T-cell (primary cell): Measurements from ENCODE around the gene EYA2. TPM values are rescaled to one million over a fixed set of nuclear protein-coding genes. Genes with fewer than 3 reads are reported as not detected.

Experiments
- ATAC-seq, 4 experiments: fragments of 200-7000 bp in 3 of 4; fragments of 150-1000 bp in 1 of 4; cut with Tn5 transposase; replicated peaks in 1 of 4; 1 replicate in 3 of 4; 2 replicates in 1 of 4; pipeline ENCODE4 v1.10.0; 2021; ENCODE audit warnings: moderate library complexity in 3 of 4, mild to moderate bottlenecking in 2 of 4, moderate number of reproducible peaks in 1 of 4
- CTCF ChIA-PET, 2 donors: fragments of 300-600 bp; sonication (Branson Sonifier 250); formaldehyde crosslinking; loops; one replicate each; lab custom pipeline; 2022; ENCODE audit warnings: antibody characterized with exemption in 2 of 2; lab: Charles Lee
- POLR2A ChIA-PET, 2 donors: fragments of 300-600 bp; sonication (Branson Sonifier 250); formaldehyde crosslinking; loops; one replicate each; lab custom pipeline; 2022; ENCODE audit warnings: antibody characterized with exemption in 2 of 2; lab: Charles Lee
- DNase-seq, 35 experiments: peaks; one replicate each; pipeline versions ENCODE4 v3.0.0 to v3.0.0-alpha.2; 2013 to 2023
- H3K27ac ChIP-seq: one replicate; pipeline ENCODE4 v1.5.1; 2013; ENCODE audit warnings: low read length
- H3K27me3 ChIP-seq, 2 experiments: replicated peaks in 1 of 2; 1 replicate in 1 of 2; 2 replicates in 1 of 2; pipeline versions ENCODE4 v1.6.1 to v1.7.0; 2013; ENCODE audit warnings: low read length in 1 of 2, mixed read lengths in 1 of 2; ENCODE audit not compliant: control insufficient read depth in 2 of 2, insufficient read depth in 2 of 2; ENCODE audit errors: extremely low read depth in 1 of 2
- H3K36me3 ChIP-seq, 2 donors: 1 replicate in 1 of 2; 2 replicates in 1 of 2; pipeline versions ENCODE4 v1.6.1 to v1.7.0; 2013; ENCODE audit warnings: low read length in 1 of 2; ENCODE audit not compliant: control insufficient read depth in 2 of 2, insufficient read depth in 1 of 2; ENCODE audit errors: extremely low read depth in 1 of 2
- H3K4me1 ChIP-seq, 2 experiments: 1 replicate in 1 of 2; 2 replicates in 1 of 2; pipeline versions ENCODE4 v1.6.1 to v1.7.0; 2013; ENCODE audit warnings: low read length in 2 of 2, mixed read lengths in 1 of 2; ENCODE audit not compliant: insufficient read depth in 2 of 2, control insufficient read depth in 1 of 2; ENCODE audit errors: extremely low read depth in 1 of 2
- H3K4me3 ChIP-seq, 2 donors: 1 replicate in 1 of 2; 2 replicates in 1 of 2; pipeline versions ENCODE4 v1.5.1 to v1.7.0; 2013; ENCODE audit warnings: mild to moderate bottlenecking in 2 of 2, low read length in 1 of 2, moderate library complexity in 1 of 2; ENCODE audit not compliant: control insufficient read depth in 1 of 2; ENCODE audit errors: extremely low read depth in 1 of 2
- H3K9me3 ChIP-seq: 2 replicates; pipeline ENCODE4 v1.7.0; 2013
- H3K27ac Mint-ChIP-seq, 2 donors: one replicate each; pipeline ENCODE4 v1.8.0; 2020 to 2021; ENCODE audit warnings: mild to moderate bottlenecking in 2 of 2, mixed read lengths in 2 of 2
- H3K27me3 Mint-ChIP-seq, 2 donors: one replicate each; pipeline ENCODE4 v1.8.0; 2021 to 2022; ENCODE audit warnings: mixed read lengths in 2 of 2
- H3K36me3 Mint-ChIP-seq: one replicate; pipeline ENCODE4 v1.8.0; 2021; ENCODE audit warnings: mixed read lengths
- H3K4me1 Mint-ChIP-seq, 3 donors: one replicate each; pipeline ENCODE4 v1.8.0; 2020 to 2022; ENCODE audit warnings: mixed read lengths in 3 of 3, mild to moderate bottlenecking in 1 of 3
- H3K4me3 Mint-ChIP-seq, 3 donors: one replicate each; pipeline ENCODE4 v1.8.0; 2020 to 2022; ENCODE audit warnings: mild to moderate bottlenecking in 3 of 3, mixed read lengths in 3 of 3, moderate library complexity in 3 of 3
- H3K9me3 Mint-ChIP-seq, 3 donors: one replicate each; pipeline ENCODE4 v1.8.0; 2020 to 2022; ENCODE audit warnings: mixed read lengths in 3 of 3
- WGBS: methylation state at CpG from one replicate; pipeline ENCODE4 v1.1.5; 2013; ENCODE audit warnings: missing lambda C conversion rate; ENCODE audit not compliant: insufficient coverage; 5-methylcytosine and 5-hydroxymethylcytosine counted together
- total RNA-seq, 35 experiments: library from RNA in 6 of 35; stranded (reverse) in 6 of 35; fragments of 120-200 nt in 1 of 35; gene quantifications; one replicate each; pipeline versions ENCODE4 v1.2.1 to v1.2.4 and lab custom pipeline; 2013 to 2026

Gene EYA2
- total RNA-seq, 5 donors from 2014 or later (not counting 1 experiment from before 2014, with no cell fraction given): not detected

DNA sequence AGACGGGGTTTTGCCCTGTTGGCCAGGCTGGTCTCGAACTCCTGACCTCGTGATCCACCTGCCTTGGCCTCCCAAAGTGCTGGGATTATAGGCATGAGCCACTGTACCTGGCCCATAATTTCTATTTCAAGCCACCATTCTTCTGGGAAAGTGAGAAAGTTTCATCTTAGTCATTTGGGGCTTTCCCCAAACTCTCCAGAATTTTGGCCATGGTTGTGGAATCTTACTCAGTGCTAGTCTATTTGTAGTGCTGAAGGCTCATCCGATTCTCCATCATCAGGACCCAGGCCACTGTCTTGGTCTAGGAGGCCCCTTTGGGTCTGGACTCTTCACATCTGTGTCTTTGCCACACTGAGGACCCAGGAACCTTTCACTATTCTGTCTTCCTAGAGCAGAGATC is 164.9 kb downstream of the EYA2 start:
- no peak overlapping the region for H3K27ac ChIP-seq
- CTCF ChIA-PET: no interaction called here
- POLR2A ChIA-PET: no interaction called here
- Mint-ChIP-seq H3K9me3 (no peaks in the 10 kb centered on the region), H3K27ac (no peak overlapping the region), H3K4me3 (no peak overlapping the region), H3K27me3 (peaks cover 16 to 20% of the 10 kb centered on the region in 2 donors), H3K36me3 (no peaks in the 10 kb centered on the region), H3K4me1 (no peaks in the 10 kb centered on the region)
- DNase-seq (no peak), ATAC-seq (no peak)
- peaks cover 0 to 24% of the 10 kb centered on the region in 2 experiments for H3K27me3 ChIP-seq
- no peaks in the 10 kb centered on the region for H3K9me3 ChIP-seq
- no peaks in the 10 kb centered on the region for H3K4me1 ChIP-seq
- no peak overlapping the region for H3K4me3 ChIP-seq
- no CpG with 5 or more reads among the region's 4 CpGs for WGBS
- H3K36me3 ChIP-seq: no peaks in the 10 kb centered on the region

DNA sequence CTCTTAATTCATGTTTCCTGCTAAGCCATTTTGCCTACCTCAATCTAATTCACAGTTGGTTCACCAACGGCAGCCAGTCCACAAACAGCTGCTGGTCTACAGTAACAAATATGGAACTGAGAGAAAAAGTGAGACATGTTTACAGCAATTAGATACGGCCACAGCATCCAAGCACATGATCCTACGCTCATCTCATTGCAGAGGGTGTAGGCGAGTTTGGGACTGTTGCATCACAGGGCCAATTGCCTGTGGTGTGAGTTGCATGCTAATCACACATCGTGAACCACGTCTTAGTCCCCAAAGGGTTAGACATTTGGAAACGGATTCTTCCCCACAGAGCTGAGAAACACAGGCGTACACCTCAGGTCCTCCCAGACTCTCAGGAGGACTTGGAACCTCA is 166.9 kb downstream of the EYA2 start:
- CTCF ChIA-PET: no interaction called here
- no peaks in the 10 kb centered on the region for H3K4me1 Mint-ChIP-seq
- Histone ChIP-seq H3K4me3 (no peak overlapping the region), H3K9me3 (no peaks in the 10 kb centered on the region), H3K27me3 (peaks cover 0 to 22% of the 10 kb centered on the region in 2 experiments), H3K4me1 (no peaks in the 10 kb centered on the region), H3K36me3 (no peaks in the 10 kb centered on the region), H3K27ac (no peak overlapping the region)
- 90% methylated on average over 7 of the region's 8 CpGs for WGBS
- no peak overlapping the region for H3K4me3 Mint-ChIP-seq
- H3K36me3 Mint-ChIP-seq: no peaks in the 10 kb centered on the region
- ATAC-seq (no peak), DNase-seq (no peak)
- H3K27me3 Mint-ChIP-seq: peaks cover 20% of the 10 kb centered on the region in 2 donors
- no peaks in the 10 kb centered on the region for H3K9me3 Mint-ChIP-seq
- H3K27ac Mint-ChIP-seq: no peak overlapping the region
- POLR2A ChIA-PET: no interaction called here

DNA sequence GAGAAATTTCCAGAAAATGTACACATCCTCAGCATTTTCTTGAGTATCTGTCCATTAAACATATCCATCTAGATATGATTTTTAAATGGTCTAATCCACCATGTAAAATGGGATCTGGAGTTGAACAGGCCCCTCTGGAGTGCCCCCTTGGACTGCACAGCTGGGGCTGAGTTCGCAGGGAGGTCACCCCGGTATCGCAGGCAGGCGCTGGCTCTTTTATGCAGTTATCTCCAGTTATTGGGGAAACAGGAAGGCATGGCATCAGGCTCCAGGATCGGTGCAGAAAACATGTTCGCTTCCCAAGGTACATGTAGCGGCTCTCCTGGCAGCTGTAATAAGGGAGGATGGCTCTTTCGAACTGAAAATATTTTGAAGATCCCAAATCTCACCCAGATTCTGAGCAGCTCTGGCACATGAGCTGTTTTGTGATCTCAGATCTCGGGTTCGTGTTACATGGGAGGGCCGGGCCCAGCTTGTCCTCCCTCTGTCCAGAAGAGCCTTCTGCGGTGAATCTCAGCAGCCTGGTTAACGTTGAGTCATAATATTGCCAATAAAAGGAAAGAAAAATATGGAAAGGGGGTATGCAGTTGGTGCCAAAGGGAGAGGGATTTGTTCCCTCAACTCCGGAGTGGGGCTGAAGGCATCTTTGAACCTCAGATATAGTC is 167.7 kb downstream of the EYA2 start:
- H3K4me1 ChIP-seq: no peaks in the 10 kb centered on the region
- H3K4me3 ChIP-seq: no peak overlapping the region
- H3K27me3 ChIP-seq: peaks cover 0 to 22% of the 10 kb centered on the region in 2 experiments
- no peak for ATAC-seq
- ChIA-PET POLR2A (no interaction called here), CTCF (no interaction called here)
- Mint-ChIP-seq H3K4me3 (no peak overlapping the region), H3K4me1 (no peaks in the 10 kb centered on the region), H3K27me3 (peaks cover 13 to 20% of the 10 kb centered on the region in 2 donors), H3K9me3 (no peaks in the 10 kb centered on the region), H3K36me3 (no peaks in the 10 kb centered on the region), H3K27ac (no peak overlapping the region)
- no peaks in the 10 kb centered on the region for H3K36me3 ChIP-seq
- 79% methylated on average over 7 of the region's 14 CpGs for WGBS
- DNase-seq: no peak
- no peak overlapping the region for H3K27ac ChIP-seq
- H3K9me3 ChIP-seq: no peaks in the 10 kb centered on the region

DNA sequence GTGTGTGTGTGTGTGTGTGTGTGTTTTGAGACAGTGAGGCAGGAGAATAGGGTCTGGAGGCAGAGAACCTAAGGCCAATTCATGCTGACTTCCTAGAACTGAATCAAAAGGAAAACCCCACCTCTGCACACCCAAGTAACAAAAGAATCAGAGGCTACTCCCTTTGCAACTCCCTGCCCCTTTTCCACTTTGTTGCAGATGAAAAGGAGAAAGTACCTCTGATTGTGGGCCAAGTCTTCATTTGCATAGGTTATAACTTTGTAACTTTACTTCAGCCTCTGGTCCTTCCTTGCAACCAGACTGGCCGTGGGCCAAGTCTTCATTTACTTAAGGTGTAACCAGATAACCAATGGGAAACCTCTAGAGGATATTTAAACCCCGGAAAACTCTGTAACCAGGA is 168.8 kb downstream of the EYA2 start:
- peaks cover 8 to 16% of the 10 kb centered on the region in 2 donors for H3K27me3 Mint-ChIP-seq
- no peaks in the 10 kb centered on the region for H3K4me1 Mint-ChIP-seq
- CTCF ChIA-PET: no interaction called here
- peaks cover 0 to 15% of the 10 kb centered on the region in 2 experiments for H3K27me3 ChIP-seq
- no peaks in the 10 kb centered on the region for H3K36me3 ChIP-seq
- H3K27ac ChIP-seq: no peak overlapping the region
- peaks cover 5 to 10% (median 9%) of the 10 kb centered on the region in 3 donors for H3K9me3 Mint-ChIP-seq
- H3K9me3 ChIP-seq: no peaks in the 10 kb centered on the region
- H3K36me3 Mint-ChIP-seq: no peaks in the 10 kb centered on the region
- no peak overlapping the region for H3K4me3 Mint-ChIP-seq
- no peak overlapping the region for H3K27ac Mint-ChIP-seq
- WGBS: no CpG with 5 or more reads among the region's 2 CpGs
- POLR2A ChIA-PET: no interaction called here
- no peaks in the 10 kb centered on the region for H3K4me1 ChIP-seq
- no peak for ATAC-seq
- no peak overlapping the region for H3K4me3 ChIP-seq
- DNase-seq: no peak

DNA sequence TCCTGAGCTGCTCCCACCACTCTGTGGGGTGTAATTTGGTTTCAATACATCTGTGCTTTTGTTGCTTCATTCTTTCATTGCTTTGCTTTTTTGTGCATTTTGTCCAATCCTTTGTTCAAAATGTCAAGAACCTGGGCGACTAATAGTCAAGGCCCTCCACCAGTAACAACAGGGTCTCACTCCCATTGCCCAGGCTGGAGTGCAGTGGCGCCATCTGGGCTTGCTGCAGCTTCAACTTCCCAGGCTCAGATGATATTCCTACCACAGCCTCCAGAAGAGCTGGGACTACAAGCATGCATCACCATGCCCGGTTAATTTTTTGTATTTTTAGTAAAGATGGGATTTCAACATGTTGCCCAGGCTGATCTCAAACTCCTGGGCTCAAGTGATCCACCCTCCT is 169.2 kb downstream of the EYA2 start:
- Histone ChIP-seq H3K27me3 (peaks cover 0 to 15% of the 10 kb centered on the region in 2 experiments), H3K9me3 (no peaks in the 10 kb centered on the region), H3K27ac (no peak overlapping the region), H3K4me1 (no peaks in the 10 kb centered on the region), H3K4me3 (no peak overlapping the region), H3K36me3 (no peaks in the 10 kb centered on the region)
- peaks cover 8 to 13% of the 10 kb centered on the region in 2 donors for H3K27me3 Mint-ChIP-seq
- WGBS: 67% methylated on average over 1 of the region's 3 CpGs
- H3K36me3 Mint-ChIP-seq: no peaks in the 10 kb centered on the region
- no peak overlapping the region for H3K27ac Mint-ChIP-seq
- DNase-seq (no peak), ATAC-seq (no peak)
- H3K9me3 Mint-ChIP-seq: peaks cover 5 to 14% (median 12%) of the 10 kb centered on the region in 3 donors
- CTCF ChIA-PET: no interaction called here
- no peaks in the 10 kb centered on the region for H3K4me1 Mint-ChIP-seq
- H3K4me3 Mint-ChIP-seq: no peak overlapping the region
- POLR2A ChIA-PET: no interaction called here

DNA sequence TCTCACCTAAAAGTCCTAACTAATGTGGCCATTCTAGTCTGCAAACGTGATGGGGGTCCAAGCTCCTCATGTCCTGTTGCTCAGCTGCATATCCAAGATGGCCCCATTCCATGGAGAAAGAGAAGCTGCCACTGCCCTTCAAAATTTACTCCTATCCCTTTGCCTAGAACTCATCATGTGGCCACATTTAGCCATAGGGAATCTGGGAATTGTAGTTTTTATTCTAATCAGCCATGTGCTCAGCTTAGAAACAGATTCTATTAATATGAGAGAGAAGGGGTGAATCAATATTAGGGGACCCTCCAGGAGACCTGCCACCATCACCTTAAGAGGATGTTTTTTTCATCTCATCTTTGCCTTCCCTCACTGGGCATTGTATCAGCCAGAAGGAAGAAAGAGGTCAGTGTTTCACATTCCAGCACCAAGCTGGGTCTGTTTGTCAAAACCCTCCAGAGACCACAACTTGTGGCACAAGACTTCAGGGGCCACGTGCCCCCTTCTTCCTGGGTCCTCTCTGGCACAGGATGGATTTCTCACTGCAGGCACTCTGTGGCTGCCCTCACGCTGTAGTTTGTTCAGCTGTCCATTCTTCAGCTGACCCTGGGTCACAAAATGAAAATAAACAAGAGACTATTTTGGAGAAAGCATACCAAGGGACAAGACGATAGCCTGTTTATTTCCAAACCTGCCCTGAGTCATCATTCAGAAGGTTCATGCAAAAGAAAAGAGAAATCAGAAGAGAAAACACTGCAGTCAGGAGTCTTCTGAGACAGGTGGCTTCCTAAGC is 172.0 kb downstream of the EYA2 start:
- peaks cover 8 to 11% of the 10 kb centered on the region in 2 donors for H3K27me3 Mint-ChIP-seq
- peaks cover 0 to 9% of the 10 kb centered on the region in 2 experiments for H3K27me3 ChIP-seq
- no peak overlapping the region for H3K27ac Mint-ChIP-seq
- H3K36me3 Mint-ChIP-seq: no peaks in the 10 kb centered on the region
- WGBS: 72% methylated on average over 3 of the region's 4 CpGs
- H3K27ac ChIP-seq: no peak overlapping the region
- CTCF ChIA-PET: interaction anchor here in 1 of 2 donors (0.6 kb wide), 1 partner anchor 903 kb away, joined by 3 read pairs; no protein-coding TSS in a partner anchor
- H3K36me3 ChIP-seq: no peaks in the 10 kb centered on the region
- no peak for DNase-seq
- no peaks in the 10 kb centered on the region for H3K4me1 Mint-ChIP-seq
- POLR2A ChIA-PET: no interaction called here
- no peak for ATAC-seq
- no peaks in the 10 kb centered on the region for H3K4me1 ChIP-seq
- peaks cover 5 to 18% (median 14%) of the 10 kb centered on the region in 3 donors for H3K9me3 Mint-ChIP-seq
- no peak overlapping the region for H3K4me3 ChIP-seq
- H3K9me3 ChIP-seq: no peaks in the 10 kb centered on the region
- H3K4me3 Mint-ChIP-seq: no peak overlapping the region
